Mesenteric fat pad (tissue), 1 donor: Measurements from ENCODE around the gene WDR74. TPM values are rescaled to one million over a fixed set of nuclear protein-coding genes. Genes with fewer than 3 reads are reported as not detected.
A peak's percentile ranks its signal among the peaks of the same experiment; 100 is the strongest.
"Not testable (repeated sequence)": the region's sequence is repeated elsewhere in the genome, so short reads cannot be mapped to it uniquely, and the experiment has no call there.

Source experiments
- DNase-seq: peaks from one replicate; pipeline ENCODE4 v3.0.0-alpha.2; 2020; ENCODE audit warnings: low spot score
- total RNA-seq: library from RNA; stranded (reverse); fragmentation: NEBNext Ultra II Directional; extraction: Animal tissue kit (Norgen Biotek cat#: 25700); gene quantifications from one replicate; pipeline ENCODE4 v1.2.1, GENCODE V29; 2021
- donor health status: DM: yes; HTN: yes; CAD: no.

WDR74 gene
- total RNA-seq, 1 donor from 2014 or later: 50.9 TPM

DNA sequence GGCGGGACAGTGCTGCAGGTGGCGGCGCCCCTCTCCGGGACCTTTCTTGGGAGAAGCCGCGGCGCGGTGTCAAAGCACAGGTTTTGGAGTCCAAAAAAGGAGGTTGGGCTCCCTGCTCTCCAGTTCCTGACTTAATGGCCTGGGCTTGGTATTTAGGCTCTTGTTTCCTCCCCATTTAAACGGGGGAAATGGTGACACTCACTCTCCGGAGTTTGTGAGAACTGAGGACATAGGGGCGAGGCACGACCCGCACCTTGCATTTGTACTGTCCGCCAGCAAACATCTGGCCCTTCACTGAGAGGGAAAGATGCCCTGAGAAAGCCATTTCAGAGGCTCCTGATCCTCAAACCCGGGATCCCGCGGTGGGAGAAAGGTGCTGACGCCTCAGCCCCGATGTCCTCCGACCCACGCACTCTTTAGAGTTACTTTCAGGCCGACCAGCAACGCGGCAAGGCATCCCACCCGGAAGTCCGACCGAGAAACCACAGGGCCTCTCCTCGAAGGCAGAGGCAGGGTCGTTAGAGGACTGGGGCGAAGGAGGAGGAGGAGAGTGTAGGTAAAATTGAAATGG lies 2.9 kb upstream of the WDR74 start:
- peak; percentile 93 for DNase-seq

DNA sequence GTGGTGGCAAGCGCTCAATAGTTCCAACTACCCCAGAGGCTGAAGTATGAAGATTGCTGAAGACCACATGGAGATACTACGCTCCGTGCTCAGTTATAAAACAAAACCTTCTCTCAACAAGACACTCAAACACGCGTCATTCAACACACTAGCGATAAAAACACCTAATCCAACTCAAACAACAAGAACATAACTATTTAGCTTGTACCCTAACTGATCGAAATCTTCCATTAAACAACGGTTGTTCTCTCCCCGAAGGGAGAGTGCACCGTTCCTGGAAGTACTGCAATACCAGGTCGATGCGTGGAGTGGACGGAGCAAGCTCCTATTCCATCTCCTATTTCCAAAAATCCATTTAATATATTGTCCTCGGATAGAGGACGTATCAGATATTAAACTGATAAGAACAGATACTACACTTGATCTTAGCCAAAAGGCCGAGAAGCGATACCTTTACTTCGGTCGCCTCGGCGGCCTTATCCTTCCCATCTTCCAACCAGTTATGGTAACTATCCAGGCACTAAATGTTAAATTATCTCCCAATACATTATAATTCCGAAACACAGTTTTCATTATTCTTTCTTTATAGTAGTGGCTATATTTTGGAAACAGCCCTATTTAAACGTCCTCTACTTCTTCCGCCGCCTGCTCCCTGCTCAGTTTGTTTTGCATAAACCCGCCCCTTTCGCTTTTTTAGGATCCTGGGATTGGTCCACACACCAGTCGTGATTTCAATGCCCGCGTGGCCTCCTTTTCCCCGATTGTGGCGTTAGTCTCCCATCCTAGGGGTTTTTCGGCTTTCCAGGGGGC lies 2.2 kb upstream of the WDR74 start:
- no peak for DNase-seq

DNA sequence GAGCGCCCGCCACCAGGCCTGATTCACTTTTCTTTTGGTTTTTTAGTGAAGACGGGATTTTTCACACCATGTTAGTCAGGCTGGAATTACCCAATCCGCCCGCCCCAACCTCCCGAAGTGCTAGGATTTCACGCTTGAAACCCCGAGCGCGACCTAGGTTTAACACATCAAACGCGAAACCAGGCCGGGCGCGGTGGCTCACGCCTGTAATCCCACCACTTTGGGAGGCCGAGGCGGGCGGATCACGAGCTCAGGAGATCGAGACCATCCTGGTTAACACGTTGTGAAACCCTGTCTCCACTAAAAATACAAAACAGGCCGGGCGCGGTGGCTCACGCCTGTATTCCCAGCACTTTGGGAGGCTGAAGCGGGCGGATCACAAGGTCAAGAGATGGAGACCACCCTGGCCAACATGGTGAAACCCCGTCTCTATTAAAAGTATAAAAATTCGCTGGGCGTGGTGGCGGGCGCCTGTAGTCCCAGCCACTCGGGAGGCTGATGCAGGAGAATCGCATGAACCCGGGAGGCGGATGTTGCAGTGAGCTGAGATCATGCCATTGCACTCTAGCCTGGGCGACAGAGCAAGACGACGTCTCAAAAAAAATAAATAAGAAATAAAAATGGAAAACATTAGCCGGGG lies 1.5 kb upstream of the WDR74 start:
- peak; percentile 91 for DNase-seq

DNA sequence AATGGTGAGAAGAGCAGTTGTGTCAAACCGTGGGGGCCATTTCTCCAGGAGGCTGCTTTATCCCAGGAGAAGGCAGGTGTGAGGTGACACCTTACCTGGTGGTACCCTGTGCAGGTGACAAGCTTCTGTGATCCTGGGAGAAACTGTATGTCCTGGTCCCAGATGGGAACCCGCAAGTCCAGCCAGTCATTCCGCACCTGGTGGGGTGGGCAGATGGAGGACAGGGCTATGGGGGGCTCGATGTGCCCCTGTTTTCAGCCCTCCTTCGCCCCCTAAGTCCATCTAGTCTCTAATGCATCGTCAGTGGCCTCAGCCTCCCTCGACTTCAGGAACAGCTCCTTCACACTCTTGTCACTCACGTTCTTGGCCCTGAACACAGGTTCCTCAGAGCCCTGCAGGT lies 4.1 kb downstream of the WDR74 start:
- no peak for DNase-seq

DNA sequence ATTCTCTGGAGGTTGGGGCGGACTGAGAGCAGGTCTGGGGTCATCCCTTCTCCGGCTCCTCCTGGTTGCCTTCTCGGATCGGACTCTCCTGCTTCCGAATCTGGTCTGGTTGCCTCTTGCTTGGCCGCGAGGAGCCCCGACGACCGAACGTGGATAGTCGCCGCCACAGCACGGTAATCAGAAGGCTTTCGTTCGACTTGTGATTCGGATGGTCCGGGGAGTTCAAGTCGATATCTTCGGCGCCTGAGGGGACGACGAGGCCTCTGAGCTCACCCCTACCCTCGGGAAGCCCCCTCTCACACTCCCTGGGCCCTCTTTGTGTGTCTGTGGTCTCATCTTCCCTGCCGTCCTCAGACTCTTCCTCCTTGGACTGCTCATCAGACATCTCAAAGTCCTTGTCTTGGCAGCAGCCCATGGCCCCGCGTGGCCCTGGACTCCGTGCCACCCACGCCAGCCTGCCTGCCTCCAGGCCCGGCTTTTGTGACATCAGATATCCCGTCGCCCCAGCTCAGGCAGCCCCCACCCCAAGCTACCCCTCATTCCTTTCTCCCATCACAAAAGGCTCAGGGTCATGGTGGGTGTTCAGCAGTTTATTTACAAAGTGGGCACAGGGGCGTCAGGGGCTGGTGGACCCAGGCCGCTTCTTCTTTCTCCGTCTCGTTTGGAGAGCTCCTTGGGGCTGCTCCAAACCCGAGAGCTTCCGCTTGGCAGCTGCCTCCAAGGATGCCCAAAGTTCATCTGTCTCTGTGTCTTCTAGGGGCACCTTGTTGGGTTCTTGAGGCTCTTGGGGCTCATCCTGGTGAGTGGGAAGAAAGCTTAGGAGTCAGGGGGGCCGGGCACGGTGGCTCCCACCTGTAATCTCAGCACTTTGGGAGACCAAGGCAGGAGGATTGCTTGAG lies 6.8 kb downstream of the WDR74 start, which contains the start of gene TEX54:
TEX54 (minus strand) TSS at position 506 of the 899 bp plus-strand sequence.
- DNase-seq: no peak

DNA sequence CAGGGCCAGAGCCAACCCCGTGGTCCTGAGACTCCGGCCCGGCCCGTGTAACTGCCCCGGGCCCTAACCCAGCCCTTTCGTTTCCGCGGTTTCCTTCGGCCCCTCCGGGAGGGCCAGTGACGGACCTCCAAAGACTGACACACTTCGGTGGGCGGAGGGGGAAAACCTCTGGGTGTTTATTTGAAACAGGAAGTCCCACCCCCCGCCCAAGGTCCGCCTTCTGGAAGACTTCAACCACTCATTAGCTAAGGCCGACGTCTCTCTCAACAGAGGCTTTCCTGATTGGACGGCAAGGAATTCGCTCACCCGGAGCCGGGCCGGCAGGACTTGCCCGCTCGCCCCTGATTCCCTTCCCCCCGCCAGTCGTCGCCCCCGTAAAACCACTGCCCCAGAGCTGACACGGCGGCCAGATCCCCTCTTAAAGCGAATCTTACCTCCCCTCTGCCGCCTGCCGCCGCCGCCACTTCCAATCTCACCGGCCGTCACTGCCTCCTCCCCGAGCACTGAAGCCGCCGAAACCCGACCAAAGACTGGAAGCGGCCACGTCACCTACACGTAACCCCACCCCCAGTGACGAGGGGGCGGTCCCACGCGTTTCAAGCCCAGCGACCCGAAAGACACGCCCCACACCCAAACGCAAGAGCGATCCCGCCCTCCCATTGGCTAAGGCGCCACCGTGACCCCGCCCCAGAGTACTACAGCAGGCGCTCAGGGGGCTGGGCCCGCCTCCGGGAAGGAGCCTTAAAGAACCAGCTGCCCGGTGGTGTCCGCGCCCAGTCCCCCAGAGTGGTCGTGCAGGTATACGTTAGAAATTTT lies 7.7 kb downstream of the WDR74 start, which contains the start of gene STX5:
STX5 (minus strand) TSS at position 532 of the 816 bp plus-strand sequence. CDS start 808 bp downstream, outside the sequence.
- peak; percentile 100 for DNase-seq

DNA sequence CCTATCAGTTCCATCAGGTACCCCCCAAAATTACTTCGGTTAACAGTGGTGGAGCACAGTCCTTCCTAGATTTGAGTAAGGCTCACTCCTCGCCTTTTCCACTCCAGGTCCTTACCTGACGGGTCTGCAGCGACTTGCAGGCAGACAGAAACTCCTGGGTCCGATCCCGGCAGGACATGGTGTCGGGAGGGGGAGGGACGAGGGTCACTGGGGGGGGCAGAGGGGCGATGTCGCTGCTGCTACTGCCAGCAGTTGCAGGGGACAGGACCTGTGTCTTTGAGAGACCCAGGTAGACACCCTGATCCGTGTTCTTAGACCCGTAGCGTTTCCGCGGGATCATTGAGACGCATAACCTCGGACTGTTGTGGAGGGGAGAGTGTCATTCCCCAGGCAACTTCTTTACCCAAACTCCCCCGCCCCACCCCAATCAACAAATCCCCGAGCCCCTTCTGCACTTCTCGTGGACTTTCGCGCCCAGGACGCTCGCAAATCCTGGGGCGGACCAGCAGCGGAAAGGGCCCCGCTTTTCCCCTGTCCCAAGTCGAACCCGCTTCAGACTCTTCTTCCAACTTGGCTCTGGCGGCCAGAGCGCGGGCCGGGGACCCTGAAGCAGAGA lies 8.4 kb downstream of the WDR74 start:
- DNase-seq: no peak

DNA sequence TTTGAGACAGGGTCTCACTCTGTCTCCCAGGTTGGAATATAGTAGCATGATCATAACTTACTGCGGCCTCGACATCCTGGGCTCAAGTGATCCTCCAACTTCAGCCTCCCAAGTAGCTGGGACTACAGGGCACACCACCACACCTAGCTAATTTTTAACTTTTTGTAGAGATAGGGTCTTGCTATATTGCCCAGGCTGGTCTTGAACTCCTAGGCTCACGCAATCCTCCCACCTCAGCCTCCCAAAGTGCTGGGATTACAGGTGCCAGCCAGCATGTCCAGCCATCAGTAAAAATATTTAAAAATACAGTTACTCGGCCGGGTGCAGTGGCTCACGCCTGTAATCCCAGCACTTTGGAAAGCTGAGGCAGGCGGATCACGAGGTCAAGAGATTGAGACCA lies 11.3 kb downstream of the WDR74 start:
- not testable (repeated sequence) for DNase-seq

DNA sequence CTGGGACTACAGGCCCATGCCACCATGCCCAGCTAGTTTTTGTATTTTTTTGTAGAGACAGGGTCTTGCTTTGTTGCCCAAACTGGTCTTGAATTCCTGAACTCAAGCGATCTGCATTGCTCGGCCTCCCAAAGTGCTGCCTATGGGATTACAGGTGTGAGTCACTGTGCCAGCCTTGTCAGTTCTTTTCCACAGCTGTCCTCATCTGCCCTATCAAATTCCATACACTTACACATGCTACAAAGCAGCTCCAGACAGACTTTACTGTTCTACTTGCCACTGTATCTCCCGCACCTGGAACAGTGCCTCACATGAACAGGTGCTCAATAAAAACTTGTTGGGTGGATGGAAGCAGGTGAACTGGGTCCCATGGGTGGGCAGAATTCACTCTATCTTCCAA lies 15.7 kb downstream of the WDR74 start:
- DNase-seq: no peak

DNA sequence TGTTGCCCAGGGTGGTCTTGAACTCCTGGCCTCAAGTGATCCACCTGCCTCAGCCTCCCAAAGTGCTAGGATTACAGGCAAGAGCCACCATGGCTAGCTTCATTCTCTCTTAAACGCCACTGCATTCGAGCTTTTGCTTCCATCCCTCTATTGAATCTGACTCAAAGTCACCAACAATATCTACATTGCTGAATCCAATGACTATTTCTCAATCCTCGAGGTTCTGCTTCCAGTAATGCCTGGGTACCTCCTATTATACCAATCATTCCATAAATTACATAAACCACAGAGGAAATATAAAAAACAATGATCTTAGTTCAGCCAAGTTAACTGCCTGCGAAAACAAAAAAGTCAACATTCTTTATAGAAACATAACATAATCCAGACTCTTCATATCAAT lies 22.3 kb downstream of the WDR74 start:
- no peak for DNase-seq

DNA sequence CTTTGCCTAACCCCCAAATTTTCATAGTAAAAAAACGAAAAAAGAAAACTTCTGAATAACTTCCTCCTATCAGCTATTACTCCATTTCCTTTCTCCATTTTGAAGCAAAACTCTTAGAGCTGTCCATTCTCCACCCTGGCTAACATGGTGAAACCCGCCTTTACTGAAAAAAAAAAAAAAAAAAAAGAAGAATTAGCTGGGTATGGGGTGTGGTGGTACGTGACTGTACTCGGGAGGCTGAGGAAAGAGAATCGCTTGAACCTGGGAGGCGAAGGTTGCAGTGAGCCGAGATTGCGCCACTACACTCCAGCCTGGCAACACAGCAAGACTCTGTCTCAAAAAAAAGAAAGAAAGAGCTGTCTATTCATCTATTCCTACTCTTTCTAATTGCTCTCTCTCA lies 22.8 kb downstream of the WDR74 start:
- DNase-seq: no peak

DNA sequence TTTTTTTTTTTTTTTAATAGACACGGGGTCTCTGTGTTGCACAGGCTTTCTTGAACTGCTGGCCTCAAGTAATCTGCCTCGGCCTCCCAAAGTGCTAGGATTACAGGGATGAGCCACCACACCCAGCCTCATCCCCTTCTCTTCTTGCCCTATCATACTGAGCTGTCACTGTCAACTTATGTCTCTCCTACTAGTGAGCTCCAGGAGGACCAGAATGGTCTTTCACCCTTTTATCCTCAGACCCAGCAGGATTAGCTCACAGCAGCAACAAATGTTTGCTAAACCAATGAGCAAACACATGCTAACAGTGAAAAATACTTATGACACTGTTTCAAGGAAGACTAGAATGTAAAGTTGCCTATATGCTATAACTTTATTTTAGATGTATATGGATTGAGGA lies 27.7 kb downstream of the WDR74 start:
- DNase-seq: no peak

DNA sequence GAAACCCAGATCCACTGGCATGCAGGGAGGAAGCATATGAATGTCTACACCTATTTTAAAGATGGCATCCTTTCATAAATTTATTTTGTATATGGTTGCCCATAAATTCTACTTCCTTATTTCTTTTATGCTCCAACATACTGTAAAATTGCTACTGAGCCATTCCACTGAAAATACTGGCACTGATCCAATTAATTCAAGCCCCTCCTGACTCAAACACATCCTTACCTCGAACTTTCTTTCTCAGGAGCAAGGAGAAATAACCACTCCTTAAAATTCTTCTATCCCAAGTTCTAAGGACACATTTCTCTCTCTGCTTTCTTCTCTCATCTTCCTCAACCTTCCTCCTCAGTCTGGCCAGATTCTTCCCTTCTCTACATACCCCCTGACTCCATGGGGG lies 28.6 kb downstream of the WDR74 start:
- no peak for DNase-seq

DNA sequence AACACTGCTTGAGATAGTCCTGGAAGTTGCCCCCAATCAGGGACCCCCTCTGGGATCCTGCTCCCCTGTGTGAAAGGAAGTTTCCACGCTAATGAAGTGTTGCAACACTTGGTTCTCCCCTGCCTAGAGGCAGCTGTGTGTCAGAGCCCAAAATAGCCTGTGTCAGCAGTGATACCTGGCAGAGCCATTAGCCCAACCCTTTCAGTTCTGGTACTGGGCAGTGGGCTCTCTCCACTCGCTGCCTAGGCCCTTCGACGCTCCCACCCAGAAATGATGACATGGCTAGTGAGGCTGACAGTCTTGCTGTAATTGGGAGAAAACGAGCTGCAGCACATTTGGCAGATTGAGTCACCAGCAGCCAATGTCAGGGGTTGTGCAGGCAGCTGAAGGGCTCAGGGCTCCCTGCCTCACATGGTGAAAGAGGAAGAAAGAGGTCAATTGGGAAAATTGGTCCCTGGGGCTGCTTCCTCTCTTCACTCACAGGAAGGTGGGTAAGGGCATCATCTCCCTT lies 32.7 kb downstream of the WDR74 start:
- DNase-seq: no peak

DNA sequence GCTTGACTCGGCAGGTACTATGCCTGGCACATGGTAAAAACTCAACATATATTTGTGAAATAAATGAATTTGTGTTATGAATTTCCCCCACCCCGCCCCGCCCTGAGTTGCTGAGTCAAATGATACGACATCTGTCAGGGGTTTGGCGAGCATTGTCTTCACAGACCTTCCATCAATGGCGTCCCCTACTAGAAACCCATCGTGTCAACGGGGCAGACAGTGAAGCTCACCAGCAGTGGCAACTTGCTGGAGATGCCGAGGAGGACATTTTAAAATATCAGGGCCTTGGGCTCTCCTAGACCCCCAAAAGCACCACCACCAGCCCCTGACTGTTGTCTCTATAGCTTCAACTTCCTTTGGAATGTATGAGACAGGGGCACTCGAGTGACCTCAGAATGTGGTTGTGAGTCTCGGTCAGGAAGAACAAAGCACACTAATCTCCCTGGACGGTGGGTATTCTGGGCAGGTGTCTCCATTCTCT lies 33.4 kb downstream of the WDR74 start:
- DNase-seq: no peak

DNA sequence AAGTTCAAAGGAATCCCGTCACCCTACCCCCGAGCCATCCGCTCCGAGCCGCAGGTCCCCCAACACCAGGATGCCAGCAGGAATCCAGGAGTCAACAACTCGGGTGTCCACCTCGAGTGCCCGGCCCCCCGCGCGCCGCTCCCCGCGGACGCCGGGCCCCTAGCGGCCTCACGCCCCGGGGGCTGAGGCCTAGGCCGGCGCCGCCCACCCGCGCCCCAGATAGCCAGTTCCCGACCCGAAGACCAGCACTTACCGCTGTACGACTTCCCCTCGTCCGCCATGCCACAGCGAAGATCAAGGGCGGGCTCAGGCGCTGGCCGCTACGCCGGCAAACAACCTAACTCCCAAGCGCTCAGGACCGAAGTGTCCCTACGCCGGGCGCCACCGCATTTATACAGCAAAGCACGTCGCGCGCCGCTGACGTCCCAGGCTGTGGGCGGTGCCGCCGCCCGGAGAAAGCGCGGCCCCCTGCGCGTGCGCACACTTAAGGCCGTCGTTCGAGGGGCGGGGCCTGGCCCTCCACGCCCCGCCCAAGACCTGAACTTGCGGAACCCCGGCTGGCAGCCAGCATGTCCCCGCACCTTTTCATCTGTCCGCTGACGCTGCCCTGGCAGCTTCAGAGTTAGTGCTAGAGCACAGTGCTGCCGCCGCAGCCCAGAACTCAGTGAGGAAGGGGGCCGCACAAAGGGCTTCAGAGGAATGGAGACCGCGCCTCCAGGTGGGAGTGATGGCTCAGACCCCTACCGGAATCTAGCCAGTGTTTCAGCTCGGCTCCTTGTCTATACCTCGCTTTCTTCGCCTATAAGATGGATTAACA lies 34.1 kb downstream of the WDR74 start, which contains the start of gene NXF1:
NXF1 (minus strand) TSS at position 365 of the 817 bp plus-strand sequence; CDS start at position 281, 84 bp downstream.
- DNase-seq: peak; percentile 99

DNA sequence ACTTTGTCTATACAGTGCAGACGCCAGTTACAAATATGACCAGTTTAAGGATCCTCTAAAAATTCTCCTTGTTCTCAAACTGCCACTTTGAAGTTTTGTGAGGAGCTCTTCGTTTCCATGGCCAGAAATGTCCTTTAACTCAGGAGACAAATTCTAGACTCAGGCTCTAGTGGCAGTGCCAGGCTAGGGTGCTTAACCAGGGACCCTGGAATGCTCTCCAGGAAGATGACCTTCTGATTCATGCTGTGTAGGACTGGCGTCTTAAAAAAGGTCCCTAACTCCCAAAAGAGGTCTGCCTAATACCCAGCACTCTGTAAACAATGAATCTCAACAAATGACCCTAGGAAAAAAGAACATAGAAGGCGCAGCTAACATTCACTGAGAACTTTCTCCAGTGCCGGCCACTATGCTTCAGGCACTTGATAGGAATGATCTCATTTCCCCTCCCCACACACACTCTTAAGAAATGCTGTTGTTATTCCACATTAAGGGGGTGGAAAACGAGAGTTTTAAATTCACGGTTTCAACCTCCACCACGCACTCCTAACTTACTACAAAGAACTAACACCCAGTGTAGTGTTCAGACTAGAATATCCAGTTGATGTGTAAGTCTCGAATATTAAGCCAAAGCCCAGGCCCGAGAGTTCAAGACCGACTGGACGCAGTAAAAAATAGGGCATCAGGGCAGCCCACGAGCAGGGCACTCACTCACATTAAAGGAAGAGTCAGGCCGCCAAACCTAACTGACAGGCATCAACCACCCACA lies 34.9 kb downstream of the WDR74 start:
- DNase-seq: no peak

DNA sequence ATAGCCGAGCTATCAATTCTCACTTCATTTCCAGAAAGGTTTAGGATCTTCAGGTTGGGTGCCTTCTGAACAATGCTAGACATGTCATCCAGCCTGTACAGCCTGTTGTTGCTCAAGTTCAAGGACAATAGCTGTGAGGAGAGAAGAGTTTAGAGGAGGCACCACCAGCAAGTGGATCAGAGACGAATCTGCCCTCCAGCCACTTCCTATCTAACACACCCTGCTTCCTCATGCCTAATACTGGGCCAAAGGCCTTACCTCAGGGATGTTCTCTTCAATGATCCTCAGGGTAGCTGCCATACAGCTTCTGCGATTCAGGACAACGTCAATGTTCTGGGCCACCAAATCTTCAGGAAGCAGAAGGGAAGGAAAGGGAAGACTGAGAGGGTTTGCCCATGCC lies 38.3 kb downstream of the WDR74 start:
- no peak for DNase-seq
